Measurements from ENCODE around the gene RANBP3.
"Not testable (repeated sequence)": the region's sequence is repeated elsewhere in the genome, so short reads cannot be mapped to it uniquely, and the experiment has no call there.

Gene RANBP3

DNA sequence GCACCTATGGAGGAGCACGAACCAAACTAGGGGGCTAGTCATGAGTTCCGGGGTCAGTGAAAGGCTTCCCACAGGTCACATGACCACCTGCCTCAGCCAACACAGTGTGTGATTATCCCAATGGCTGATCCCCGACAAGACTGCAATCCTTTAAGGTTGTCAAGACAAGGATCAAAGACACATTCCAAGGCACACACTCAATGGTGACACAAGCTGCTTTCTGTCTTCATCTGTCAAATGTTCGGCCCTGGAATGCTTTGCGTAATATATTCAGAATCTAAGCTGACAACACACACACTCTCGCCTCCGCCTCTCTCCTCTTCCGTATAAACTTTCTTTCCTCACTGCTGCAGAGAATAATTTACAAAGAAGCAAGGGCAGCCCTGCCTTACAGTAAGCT lies 11.7 kb downstream of the RANBP3 start:
- peak; percentile 82 for DNase-seq

- DNase-seq: no peak
Measured at GRCh38 chr19:5964816-5965565, 12.9 kb downstream of the RANBP3 start.

- DNase-seq: no peak
Measured at GRCh38 chr19:5963855-5964254, 14.1 kb downstream of the RANBP3 start.

DNA sequence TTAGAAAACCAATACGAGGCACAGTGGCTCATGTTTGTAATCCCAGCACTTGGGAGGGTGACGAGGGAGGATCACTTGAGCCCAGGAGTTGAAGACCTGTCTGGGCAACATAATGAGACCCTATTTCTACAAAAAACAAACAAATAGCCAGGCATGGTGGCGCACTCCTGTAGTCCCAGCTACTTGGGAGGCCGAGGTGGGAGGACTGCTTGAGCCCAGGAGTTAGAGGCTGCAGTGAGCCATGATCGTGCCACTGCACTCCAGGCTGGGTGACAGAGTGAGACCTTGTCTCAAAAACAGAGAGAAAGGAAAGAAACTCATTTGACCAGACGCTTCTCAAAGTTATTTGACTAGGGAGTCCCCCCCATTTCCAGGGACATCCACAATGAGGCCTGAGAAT lies 14.7 kb downstream of the RANBP3 start:
- DNase-seq: not testable (repeated sequence)

GRCh38 chr19:5961969-5962945 lies 15.7 kb downstream of the RANBP3 start:
- peak; percentile 37 for DNase-seq

DNA sequence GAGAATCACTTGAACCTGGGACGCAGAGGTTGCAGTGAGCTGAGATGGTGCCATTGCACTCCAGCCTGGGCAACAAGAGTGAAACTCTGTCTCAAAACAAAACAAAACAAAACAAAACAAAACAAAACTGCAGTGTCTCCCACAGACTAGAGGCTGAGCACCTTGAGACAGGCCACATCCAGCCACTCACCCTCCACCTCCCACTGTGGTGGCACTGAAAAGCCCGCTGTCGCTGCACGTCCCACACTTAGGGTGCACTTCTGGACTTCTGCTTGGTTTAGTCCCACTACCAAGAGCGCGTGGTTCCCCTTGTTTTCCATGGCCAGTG lies 16.3 kb downstream of the RANBP3 start:
- DNase-seq: not testable (repeated sequence)

- DNase-seq: no peak
Measured at GRCh38 chr19:5960005-5961001, 17.6 kb downstream of the RANBP3 start.

- DNase-seq: no peak
Measured at GRCh38 chr19:5959260-5960004, 18.5 kb downstream of the RANBP3 start.

- no peak for DNase-seq
Measured at GRCh38 chr19:5958851-5959122, 19.2 kb downstream of the RANBP3 start.

DNA sequence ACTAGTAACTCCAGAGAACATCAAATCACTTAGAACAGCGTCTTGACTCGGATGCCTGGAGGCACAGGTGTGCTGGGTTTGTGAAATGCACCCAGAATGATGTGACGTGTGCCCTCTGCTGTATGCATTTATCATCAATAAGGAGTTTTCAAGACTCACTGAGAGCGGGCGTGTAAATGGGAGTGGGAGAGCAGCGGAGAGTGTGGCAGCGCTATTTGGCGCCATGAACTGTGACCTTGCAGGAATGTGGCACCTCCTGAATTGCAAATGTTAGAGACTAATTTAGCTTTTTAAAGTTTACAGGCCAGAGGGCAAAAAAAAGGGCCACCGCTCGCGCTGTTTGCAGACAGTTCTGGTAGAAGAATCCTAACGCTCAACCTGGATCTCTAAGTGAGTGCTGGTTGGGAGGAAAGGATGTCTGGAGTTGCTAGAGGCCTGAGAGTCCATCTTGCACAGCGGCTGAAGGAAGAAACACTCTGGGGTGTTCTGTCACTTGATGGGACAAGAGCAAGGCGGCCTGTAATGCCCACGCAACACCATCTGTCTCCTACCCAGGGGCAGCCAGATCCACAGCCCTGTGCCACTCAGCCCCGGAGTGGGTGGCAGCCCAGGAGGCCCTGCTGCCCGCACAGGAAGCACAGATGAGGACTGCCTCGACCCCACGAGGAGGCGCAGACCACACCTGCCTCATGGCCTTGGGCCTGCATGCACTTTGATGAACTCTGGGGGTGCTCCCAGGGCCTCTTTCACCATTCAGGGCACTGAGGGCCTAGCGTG lies 19.7 kb downstream of the RANBP3 start:
- DNase-seq: no peak

GRCh38 chr19:5957170-5957569 lies 20.8 kb downstream of the RANBP3 start:
- no peak for DNase-seq

DNA sequence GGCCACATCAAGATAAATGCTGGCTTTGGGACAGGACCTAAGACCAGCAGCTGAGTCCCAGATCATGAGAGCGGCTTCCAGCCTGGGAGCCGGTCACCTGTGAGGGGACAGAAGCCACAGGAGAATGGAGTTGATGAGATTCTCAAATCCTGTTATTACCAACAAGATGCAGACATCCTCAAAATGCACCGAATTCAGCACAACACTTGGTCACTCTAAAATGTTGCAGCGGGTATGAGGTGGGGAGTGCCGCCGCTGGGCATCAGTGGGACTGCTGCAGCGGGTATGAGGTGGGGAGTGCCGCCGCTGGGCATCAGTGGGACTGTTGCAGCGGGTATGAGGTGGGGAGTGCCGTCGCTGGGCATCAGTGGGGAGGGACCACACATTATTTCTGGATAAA lies 21.2 kb downstream of the RANBP3 start:
- no peak for DNase-seq

GRCh38 chr19:5956323-5956722 lies 21.6 kb downstream of the RANBP3 start:
- DNase-seq: no peak

DNA sequence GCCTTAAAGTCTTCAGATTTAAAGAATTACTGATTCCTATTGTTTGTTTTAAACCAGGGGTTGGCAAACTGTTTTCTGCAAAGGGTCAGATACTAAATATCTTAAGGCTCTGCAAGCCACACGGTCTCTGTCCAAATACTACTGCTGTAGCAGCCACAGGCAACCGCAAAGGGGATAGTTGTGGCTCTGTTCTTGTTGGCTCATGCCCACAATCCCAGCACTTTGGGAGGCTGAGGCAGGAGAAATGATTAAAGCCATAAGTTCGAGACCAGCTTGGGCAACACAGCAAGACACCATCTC lies 22.4 kb downstream of the RANBP3 start:
- peak; percentile 39 for DNase-seq

DNA sequence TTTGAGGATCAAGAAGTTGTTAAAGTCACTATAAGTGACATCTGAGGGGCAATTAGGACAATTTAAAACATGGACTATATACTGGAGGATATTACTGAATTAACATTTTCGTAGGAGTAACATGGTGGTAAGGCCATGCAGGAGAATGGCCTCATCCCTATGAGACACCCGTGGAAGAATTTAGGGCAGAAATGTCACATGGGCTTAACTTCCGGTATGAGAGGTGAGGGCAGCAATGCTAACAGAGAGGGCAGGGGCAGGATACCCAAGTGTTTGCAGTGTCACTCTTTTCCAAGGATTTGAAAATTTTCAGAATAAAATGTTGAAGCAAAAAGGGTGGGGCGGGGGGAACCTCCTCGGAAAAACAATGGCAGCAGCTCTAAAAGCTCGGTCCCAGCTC lies 23.6 kb downstream of the RANBP3 start:
- no peak for DNase-seq

- DNase-seq: peak; percentile 31
Measured at GRCh38 chr19:5953680-5954213, 24.2 kb downstream of the RANBP3 start.

- DNase-seq: peak; percentile 57
Measured at GRCh38 chr19:5953030-5953589, 24.8 kb downstream of the RANBP3 start.

GRCh38 chr19:5952193-5953029 lies 25.5 kb downstream of the RANBP3 start:
- DNase-seq: no peak

DNA sequence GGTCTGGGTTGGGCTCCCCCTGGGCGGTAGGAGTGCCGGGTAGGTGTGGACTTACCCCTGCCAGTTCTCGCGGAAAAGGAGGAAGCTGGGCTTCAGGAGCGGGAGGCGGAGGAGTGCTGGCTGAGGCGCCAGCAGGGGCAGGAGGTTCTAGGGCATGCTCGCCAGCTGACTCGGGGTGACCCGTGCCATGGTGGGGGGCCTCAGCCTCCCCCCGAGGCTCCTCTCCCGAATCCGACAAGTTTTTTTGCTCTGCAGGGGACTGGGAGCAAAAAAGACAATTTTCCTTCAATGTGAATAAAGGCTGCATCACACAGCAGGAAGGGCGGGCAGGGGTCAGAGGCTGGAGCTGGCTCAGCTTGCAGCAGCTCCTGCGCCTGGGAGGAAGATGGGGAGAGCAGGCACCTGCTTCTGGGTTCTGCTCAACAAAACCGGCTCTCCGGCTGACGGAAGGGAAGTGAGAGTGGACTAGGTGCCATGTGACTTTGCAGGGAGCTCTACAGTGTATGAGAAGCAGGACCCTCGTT lies 26.5 kb downstream of the RANBP3 start:
- no peak for DNase-seq

DNA sequence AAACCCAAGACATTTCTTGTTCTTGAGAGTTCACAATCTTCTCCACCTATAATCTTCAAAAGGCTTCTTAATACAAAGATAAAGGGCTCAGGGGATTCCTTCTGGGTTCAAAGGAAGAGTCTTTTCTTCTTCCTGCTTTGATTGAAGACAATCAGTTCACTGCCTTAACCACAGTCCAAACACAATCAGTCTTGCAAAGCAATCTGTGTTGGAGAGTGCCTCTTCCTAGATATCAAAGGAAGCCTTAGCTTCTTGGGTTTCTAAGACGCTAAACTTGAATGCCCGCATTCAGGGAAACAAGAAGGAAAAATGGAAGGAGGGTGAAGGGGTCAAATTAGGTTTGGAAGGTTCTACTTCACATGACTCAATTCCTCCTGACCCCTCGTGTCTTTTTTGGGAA lies 27.2 kb downstream of the RANBP3 start:
- no peak for DNase-seq
